HCT116 (cell line): ENCODE results near the gene MKNK1. TPM values are rescaled to one million over a fixed set of nuclear protein-coding genes. Genes with fewer than 3 reads are reported as not detected.

Experiments used
- ATAC-seq: fragments of 200-7000 bp; cut with Tn5 transposase; 2 replicates; pipeline ENCODE4 v1.9.1; 2020; ENCODE audit warnings: mild to moderate bottlenecking, moderate library complexity
- BruUV-seq: library from RNA; stranded (reverse); fragments of 400-500 nt; replicated peaks from 2 replicates; lab custom pipeline; 2021; lab: Mats Ljungman, UMichigan
- CTCF ChIA-PET: fragments of 300-600 bp; sonication (Branson Sonifier 250); formaldehyde crosslinking; loops from one replicate; lab custom pipeline; 2021; ENCODE audit warnings: antibody characterized with exemption; lab: Charles Lee
- POLR2A ChIA-PET: fragments of 300-600, 350-600 bp; sonication (Branson Sonifier 250); formaldehyde crosslinking; loops from one replicate; lab custom pipeline; 2021; ENCODE audit warnings: antibody characterized with exemption; lab: Charles Lee
- RAD21 ChIA-PET, 2 experiments: fragments of 300-600 bp; sonication (Branson Sonifier 250); formaldehyde crosslinking; loops; one replicate each; lab custom pipeline; 2023; ENCODE audit warnings: low total read pairs in 2 of 2; ENCODE audit not compliant: uncharacterized antibody in 2 of 2, unreplicated experiment in 2 of 2, low non-redundant PET in 1 of 2; lab: Charles Lee
- DNase-seq: peaks from one replicate; pipeline ENCODE4 v3.0.0-alpha.2; 2010; ENCODE audit warnings: low read depth, low spot score
- H2AFZ ChIP-seq: fragments of 200-600 bp; shearing (Covaris generic), sonication (generic); 2 replicates; pipeline ENCODE4 v1.6.1; 2017; ENCODE audit warnings: low read depth, mixed run types, mixed read lengths, antibody characterized with exemption, low read length; ENCODE audit not compliant: poor library complexity, severe bottlenecking
- H3K27ac ChIP-seq: 2 replicates; pipeline ENCODE4 v1.5.1; 2012; ENCODE audit warnings: low read depth, low read length
- H3K27me3 ChIP-seq: fragments of 200-600 bp; sonication (generic); 2 replicates; pipeline ENCODE4 v1.6.1; 2016; ENCODE audit warnings: mixed run types, low read length, mixed read lengths; ENCODE audit not compliant: insufficient read depth
- H3K36me3 ChIP-seq, 2 experiments: fragments of 200-500 bp in 1 of 2; fragments of 200-600 bp in 1 of 2; sonication (Bioruptor generic) in 1 of 2; sonication (generic) in 1 of 2; 2 replicates each; pipeline versions ENCODE4 v1.5.1 to v1.6.1; 2014 to 2016; ENCODE audit warnings: low read length in 2 of 2, inconsistent platforms in 1 of 2, mixed read lengths in 1 of 2, mixed run types in 1 of 2; ENCODE audit not compliant: insufficient read depth in 2 of 2, control insufficient read depth in 1 of 2
- H3K4me1 ChIP-seq, 2 experiments: fragments of 200-600 bp in 1 of 2; sonication (generic) in 1 of 2; 2 replicates each; pipeline versions ENCODE4 v1.5.1 to v1.6.1; 2012 to 2017; ENCODE audit warnings: low read length in 2 of 2, inconsistent platforms in 1 of 2, mild to moderate bottlenecking in 1 of 2, mixed read lengths in 1 of 2, mixed run types in 1 of 2, moderate library complexity in 1 of 2; ENCODE audit not compliant: insufficient read depth in 2 of 2, control insufficient read depth in 1 of 2
- H3K4me2 ChIP-seq: fragments of 200-600 bp; sonication (generic); 2 replicates; pipeline ENCODE4 v1.6.1; 2017; ENCODE audit warnings: mixed run types, low read length, mixed read lengths
- H3K4me3 ChIP-seq, 2 experiments: fragments of 200-600 bp in 1 of 2; sonication (generic) in 1 of 2; replicated peaks in 1 of 2; 2 replicates each; pipeline ENCODE4 v1.5.1; 2011 to 2016; ENCODE audit warnings: low read length in 2 of 2, control low read depth in 1 of 2, low read depth in 1 of 2, mild to moderate bottlenecking in 1 of 2, mixed read lengths in 1 of 2, mixed run types in 1 of 2
- H3K79me2 ChIP-seq: fragments of 200-600 bp; sonication (generic); 2 replicates; pipeline ENCODE4 v1.6.1; 2017; ENCODE audit warnings: mild to moderate bottlenecking, mixed run types, low read length, moderate library complexity, mixed read lengths; ENCODE audit not compliant: insufficient read depth
- H3K9ac ChIP-seq: fragments of 200-600 bp; sonication (generic); 2 replicates; pipeline ENCODE4 v1.6.1; 2016; ENCODE audit warnings: low read length, mixed read lengths
- H3K9me2 ChIP-seq: fragments of 200-600 bp; sonication (generic), shearing (Covaris generic); 2 replicates; pipeline ENCODE4 v1.6.1; 2017; ENCODE audit warnings: mixed run types, mild to moderate bottlenecking, moderate library complexity; ENCODE audit not compliant: insufficient read depth
- H3K9me3 ChIP-seq, 2 experiments: fragments of 200-500 bp in 1 of 2; fragments of 200-600 bp in 1 of 2; sonication (Bioruptor generic) in 1 of 2; sonication (generic) in 1 of 2; 2 replicates each; pipeline ENCODE4 v1.6.1; 2014 to 2017; ENCODE audit warnings: low read length in 2 of 2, mixed read lengths in 2 of 2, inconsistent platforms in 1 of 2, low read depth in 1 of 2, mild to moderate bottlenecking in 1 of 2, mixed run types in 1 of 2, moderate library complexity in 1 of 2; ENCODE audit not compliant: control insufficient read depth in 1 of 2, insufficient read depth in 1 of 2
- H4K20me1 ChIP-seq: fragments of 200-600 bp; sonication (generic), shearing (Covaris generic); 2 replicates; pipeline ENCODE4 v1.6.1; 2017; ENCODE audit warnings: mixed run types, mild to moderate bottlenecking, moderate library complexity; ENCODE audit not compliant: insufficient read depth
- ATF3 ChIP-seq: IDR thresholded peaks from 2 replicates; pipeline ENCODE4 v1.6.1; 2012
- CBX3 ChIP-seq: IDR thresholded peaks from 2 replicates; pipeline ENCODE4 v1.6.1; 2012; ENCODE audit warnings: low read depth
- CTCF ChIP-seq, 3 experiments: fragments of 200-600 bp in 1 of 3; sonication (generic) in 1 of 3; IDR thresholded peaks in 2 of 3; conservative IDR thresholded peaks in 1 of 3; 2 replicates each; pipeline ENCODE4 v1.5.1; 2012 to 2017; ENCODE audit warnings: low read depth in 2 of 3, low read length in 2 of 3, antibody characterized with exemption in 1 of 3, borderline replicate concordance in 1 of 3, control low read depth in 1 of 3, mild to moderate bottlenecking in 1 of 3, mixed read lengths in 1 of 3, mixed run types in 1 of 3, moderate library complexity in 1 of 3; ENCODE audit not compliant: insufficient read depth in 1 of 3
- EGR1 ChIP-seq: IDR thresholded peaks from 2 replicates; pipeline ENCODE4 v1.6.1; 2012; ENCODE audit warnings: low read depth
- ELF1 ChIP-seq: IDR thresholded peaks from 2 replicates; pipeline ENCODE4 v1.6.1; 2012; ENCODE audit warnings: low read depth, borderline replicate concordance
- EZH2 ChIP-seq: fragments of 200-600 bp; sonication (generic); IDR thresholded peaks from 2 replicates; pipeline ENCODE4 v1.6.1; 2017; ENCODE audit warnings: antibody characterized with exemption, mixed run types
- EZH2phosphoT487 ChIP-seq: fragments of 200-600 bp; IDR thresholded peaks from 2 replicates; pipeline ENCODE4 v1.6.1; 2018; ENCODE audit warnings: antibody characterized with exemption, borderline replicate concordance
- FOSL1 ChIP-seq: IDR thresholded peaks from 2 replicates; pipeline ENCODE4 v1.6.1; 2012; ENCODE audit warnings: low read depth
- JUND ChIP-seq: IDR thresholded peaks from 2 replicates; pipeline ENCODE4 v1.6.1; 2012
- POLR2A ChIP-seq: IDR thresholded peaks from 2 replicates; pipeline ENCODE4 v1.7.0; 2011; ENCODE audit warnings: borderline replicate concordance; ENCODE audit not compliant: insufficient read depth, insufficient read length; ENCODE audit errors: extremely low read depth
- POLR2AphosphoS5 ChIP-seq: IDR thresholded peaks from 2 replicates; pipeline ENCODE4 v1.6.1; 2011; ENCODE audit warnings: mild to moderate bottlenecking, low read depth, low read length, moderate library complexity
- RAD21 ChIP-seq: IDR thresholded peaks from 2 replicates; pipeline ENCODE4 v1.6.1; 2012; ENCODE audit warnings: low read depth, mild to moderate bottlenecking
- SP1 ChIP-seq: IDR thresholded peaks from 2 replicates; pipeline ENCODE4 v1.6.1; 2012; ENCODE audit warnings: low read depth
- SRF ChIP-seq: IDR thresholded peaks from 2 replicates; pipeline ENCODE4 v1.6.1; 2012; ENCODE audit warnings: low read depth
- ZNF274 ChIP-seq: fragments of 200-500 bp; sonication (Bioruptor generic); IDR thresholded peaks from 2 replicates; pipeline ENCODE4 v1.6.1; 2014; ENCODE audit warnings: mild to moderate bottlenecking, low read depth, low read length, inconsistent platforms
- intact Hi-C: fragments of 100-400 bp; cut with micrococcal nuclease; formaldehyde crosslinking; loops from 2 replicates; pipeline ENCODE4 v1.10.0; 2022
- total RNA-seq: library from RNA; stranded (reverse); gene quantifications from one replicate; pipeline ENCODE4 v1.2.1, GENCODE V29; 2021; ENCODE audit not compliant: unreplicated experiment
- TF ChIP-seq, protein P1 (sequence below): IDR thresholded peaks from 2 replicates; pipeline ENCODE4 v1.6.1; 2012

Gene MKNK1
- total RNA-seq, 1 experiment from 2014 or later = 30.9 TPM

GRCh38 chr1:46517932-46518498, 86.1 kb downstream of the MKNK1 start:
- Histone ChIP-seq H2AFZ (no peak overlapping the region), H3K9me2 (no peaks in the 10 kb centered on the region), H3K4me3 (peak overlapping the region in 1 of 2 experiments; percentile 46; a peak in 1 of 4 replicates), H3K9me3 (no peaks in the 10 kb centered on the region), H3K4me1 (peaks cover 56 to 66% of the 10 kb centered on the region in 2 experiments), H3K27me3 (no peaks in the 10 kb centered on the region), H3K27ac (peak overlapping the region; percentile 21; the same call in 1 of the 2 replicates), H3K36me3 (no peaks in the 10 kb centered on the region), H3K79me2 (no peaks in the 10 kb centered on the region), H3K4me2 (peak overlapping the region; percentile 75), H4K20me1 (no peaks in the 10 kb centered on the region), H3K9ac (no peak overlapping the region; the same call in 1 of the 2 replicates)
- no TSS peak for BruUV-seq
- DNase-seq (no peak), ATAC-seq (no peak)
- intact Hi-C loops = no loop called here
- RAD21 ChIA-PET = no interaction called here
- POLR2A ChIA-PET = no interaction called here
- CTCF ChIA-PET = interaction anchor here (1.5 kb wide), 1 partner anchor 71 kb away, joined by 4 read pairs; no protein-coding TSS in a partner anchor
- no peak for TF ChIP-seq EGR1
- TF ChIP-seq POLR2AphosphoS5 = no peak
- TF ChIP-seq JUND = no peak
- TF ChIP-seq SP1 = no peak
- no peak for TF ChIP-seq FOSL1
- TF ChIP-seq EZH2 = no peak
- TF ChIP-seq POLR2A = no peak
- TF ChIP-seq SRF = no peak
- no peak for TF ChIP-seq ELF1

DNA sequence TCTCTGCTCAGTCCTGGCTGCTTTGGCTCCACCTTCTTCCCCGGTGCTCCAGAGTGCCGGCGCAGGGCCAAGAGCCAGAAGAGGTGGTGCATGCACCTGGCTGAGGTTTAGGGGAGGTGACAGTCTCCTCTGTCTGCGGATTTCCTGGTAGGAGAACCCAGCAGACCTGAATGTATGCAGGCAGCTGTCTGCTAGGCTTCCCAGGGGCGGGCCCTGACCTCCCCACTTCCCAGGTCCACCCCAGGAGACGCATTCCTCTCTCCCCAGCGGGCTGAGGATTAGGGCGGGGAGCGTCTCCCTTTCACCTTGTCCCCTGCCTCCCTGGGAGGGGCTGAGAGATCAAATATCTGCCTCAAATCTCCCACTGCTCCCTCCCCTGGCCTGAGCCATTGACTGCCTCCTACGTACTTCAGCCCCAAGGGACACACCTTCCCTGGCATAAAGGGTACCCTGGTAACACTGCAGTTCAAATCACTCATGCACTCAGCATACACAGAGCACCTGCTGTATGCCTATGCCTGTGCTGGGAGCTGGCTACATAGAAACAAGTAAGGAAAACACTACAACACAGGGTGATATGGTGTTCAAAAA, 87.0 kb downstream of the MKNK1 start:
- Histone ChIP-seq H3K4me1 (peaks cover 47 to 57% of the 10 kb centered on the region in 2 experiments), H3K36me3 (no peaks in the 10 kb centered on the region), H3K9ac (peak overlapping the region; percentile 21; the same call in 1 of the 2 replicates), H3K4me3 (peak overlapping the region in 1 of 2 experiments; percentile 46; a peak in 3 of 4 replicates), H3K4me2 (peak overlapping the region; percentile 75), H3K9me3 (no peaks in the 10 kb centered on the region), H3K27me3 (no peaks in the 10 kb centered on the region), H4K20me1 (no peaks in the 10 kb centered on the region), H3K27ac (peak overlapping the region; percentile 21; the same call in 1 of the 2 replicates), H3K79me2 (no peaks in the 10 kb centered on the region), H3K9me2 (no peaks in the 10 kb centered on the region), H2AFZ (no peak overlapping the region)
- intact Hi-C loops = no loop called here
- ChIA-PET POLR2A (no interaction called here), CTCF (interaction anchor here (0.9 to 1.5 kb wide), 2 partner anchors 70 to 75 kb away, joined by 4 read pairs; no protein-coding TSS in a partner anchor), RAD21 (no interaction called here)
- DNase-seq (peak; percentile 69), ATAC-seq (peak; percentile 82)
- BruUV-seq = no TSS peak
- TF ChIP-seq POLR2AphosphoS5 (peak; percentile 41; the same call in 1 of the 2 replicates), RAD21 (no peak), EGR1 (0 out of 2 replicates have a peak, but pooled peaks have one; percentile 25), POLR2A (no peak), CBX3 (peak; percentile 59; the same call in 1 of the 2 replicates), ATF3 (no peak), EZH2phosphoT487 (no peak), JUND (no peak; the same call in 1 of the 2 replicates), ZNF274 (no peak), EZH2 (no peak), CTCF (IDR thresholded peaks at IDR 0.05 in 2 of 3, conservative IDR thresholded peaks at IDR 0.05 in 1 of 3; ENCODE audit: borderline replicate concordance in 1 of 3, insufficient read depth in 1 of 3, low read depth in 2 of 3, low read length in 2 of 3) (0 out of 6 replicates have a peak, but pooled peaks of 1 of the 3 experiments have one; percentile 13), FOSL1 (no peak)
- TF ChIP-seq, protein P1, sequence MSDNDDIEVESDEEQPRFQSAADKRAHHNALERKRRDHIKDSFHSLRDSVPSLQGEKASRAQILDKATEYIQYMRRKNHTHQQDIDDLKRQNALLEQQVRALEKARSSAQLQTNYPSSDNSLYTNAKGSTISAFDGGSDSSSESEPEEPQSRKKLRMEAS = peak; percentile 13; the same call in 1 of the 2 replicates
